Stimulated activated CD4-positive, alpha-beta T cell treated with anti-CD3 and anti-CD28 coated beads, Interleukin-1b, Interleukin-23, amount 100 ng/mL, for 48 hours (primary cell): ENCODE measurements around the gene EIF3F.
A peak's percentile ranks its signal among the peaks of the same experiment; 100 is the strongest.

Experiments used
- DNase-seq: peaks from one replicate; pipeline ENCODE4 v3.0.0-alpha.2; 2020

Gene EIF3F

GRCh38 chr11:8023831-8024555 lies 36.9 kb downstream of the EIF3F start:
- no peak for DNase-seq

- DNase-seq: no peak
Observed at GRCh38 chr11:8025123-8025522, 38.0 kb downstream of the EIF3F start.

- no peak for DNase-seq
Observed at GRCh38 chr11:8025816-8026215, 38.7 kb downstream of the EIF3F start.

- no peak for DNase-seq
Observed at GRCh38 chr11:8026982-8027381, 39.8 kb downstream of the EIF3F start.

- DNase-seq: no peak
Observed at GRCh38 chr11:8028766-8029165, 41.6 kb downstream of the EIF3F start.

GRCh38 chr11:8030526-8031247 lies 43.5 kb downstream of the EIF3F start:
- no peak for DNase-seq

- no peak for DNase-seq
Observed at GRCh38 chr11:8031248-8032115, 44.3 kb downstream of the EIF3F start.

- no peak for DNase-seq
Observed at GRCh38 chr11:8032122-8032521, 45.0 kb downstream of the EIF3F start.

- DNase-seq: no peak
Observed at GRCh38 chr11:8032576-8033304, 45.6 kb downstream of the EIF3F start.

GRCh38 chr11:8033305-8034105 lies 46.4 kb downstream of the EIF3F start:
- DNase-seq: peak; percentile 48

- no peak for DNase-seq
Observed at GRCh38 chr11:8034106-8034585, 47.0 kb downstream of the EIF3F start.

GRCh38 chr11:8034604-8035190 lies 47.6 kb downstream of the EIF3F start:
- no peak for DNase-seq

- no peak for DNase-seq
Observed at GRCh38 chr11:8035200-8035855, 48.2 kb downstream of the EIF3F start.

- no peak for DNase-seq
Observed at GRCh38 chr11:8036002-8036802, 49.1 kb downstream of the EIF3F start.

GRCh38 chr11:8036986-8037385 lies 49.8 kb downstream of the EIF3F start:
- DNase-seq: no peak

GRCh38 chr11:8038393-8038792 lies 51.3 kb downstream of the EIF3F start:
- no peak for DNase-seq

- DNase-seq: no peak
Observed at GRCh38 chr11:8038811-8039529, 51.8 kb downstream of the EIF3F start.

GRCh38 chr11:8039530-8040260 lies 52.6 kb downstream of the EIF3F start:
- DNase-seq: no peak
